ENCODE measurements around the gene TBXAS1. TPM values are rescaled to one million over a fixed set of nuclear protein-coding genes. Genes with fewer than 3 reads are reported as not detected.

Gene TBXAS1
- total and polyA plus RNA-seq, 2 of the 8 experiments (the other 6 are each of a cell fraction or from before 2014, with no cell fraction given): 0.86 to 2.1 TPM

DNA sequence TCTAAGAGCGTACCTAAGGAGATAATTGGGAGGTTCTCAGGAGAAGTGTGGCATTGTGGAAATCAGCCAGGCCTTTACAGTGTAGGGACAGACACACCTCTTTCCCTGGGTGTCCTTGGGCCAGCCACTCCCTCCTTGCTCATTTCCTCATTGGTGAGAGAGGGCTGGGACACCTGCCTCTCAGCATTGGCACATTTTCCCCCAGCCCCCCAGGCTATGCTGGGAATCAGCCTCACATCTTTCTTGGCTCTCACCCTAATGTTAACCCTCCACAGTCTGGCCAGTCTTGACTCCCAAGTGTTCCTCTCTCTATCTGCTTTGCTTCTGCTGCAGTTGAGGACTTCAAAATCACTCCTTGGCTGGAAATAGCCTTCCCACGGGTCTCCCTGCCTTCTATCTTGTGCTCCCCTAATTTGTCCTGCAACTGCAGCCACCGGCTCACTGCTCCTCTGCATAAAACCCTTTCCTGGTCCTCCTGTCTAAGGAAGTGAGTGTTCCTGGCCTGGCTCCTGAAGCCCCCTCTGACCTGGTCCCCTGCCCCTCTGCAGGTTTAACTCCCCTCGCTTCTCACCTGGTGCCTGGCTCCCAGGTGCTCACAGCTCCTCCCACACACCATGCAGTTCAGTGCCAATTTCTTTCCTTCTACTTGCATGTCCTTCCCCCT lies 15.8 kb downstream of the TBXAS1 start (continued):
- TF ChIP-seq, protein P1, sequence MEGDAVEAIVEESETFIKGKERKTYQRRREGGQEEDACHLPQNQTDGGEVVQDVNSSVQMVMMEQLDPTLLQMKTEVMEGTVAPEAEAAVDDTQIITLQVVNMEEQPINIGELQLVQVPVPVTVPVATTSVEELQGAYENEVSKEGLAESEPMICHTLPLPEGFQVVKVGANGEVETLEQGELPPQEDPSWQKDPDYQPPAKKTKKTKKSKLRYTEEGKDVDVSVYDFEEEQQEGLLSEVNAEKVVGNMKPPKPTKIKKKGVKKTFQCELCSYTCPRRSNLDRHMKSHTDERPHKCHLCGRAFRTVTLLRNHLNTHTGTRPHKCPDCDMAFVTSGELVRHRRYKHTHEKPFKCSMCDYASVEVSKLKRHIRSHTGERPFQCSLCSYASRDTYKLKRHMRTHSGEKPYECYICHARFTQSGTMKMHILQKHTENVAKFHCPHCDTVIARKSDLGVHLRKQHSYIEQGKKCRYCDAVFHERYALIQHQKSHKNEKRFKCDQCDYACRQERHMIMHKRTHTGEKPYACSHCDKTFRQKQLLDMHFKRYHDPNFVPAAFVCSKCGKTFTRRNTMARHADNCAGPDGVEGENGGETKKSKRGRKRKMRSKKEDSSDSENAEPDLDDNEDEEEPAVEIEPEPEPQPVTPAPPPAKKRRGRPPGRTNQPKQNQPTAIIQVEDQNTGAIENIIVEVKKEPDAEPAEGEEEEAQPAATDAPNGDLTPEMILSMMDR (IDR thresholded peaks at IDR 0.05; ENCODE audit: control extremely low read depth in 1 of 3, insufficient read depth in 1 of 3, low read depth in 1 of 3, low read length in 3 of 3): no peak
- TF ChIP-seq EP300 (IDR thresholded peaks at IDR 0.05; ENCODE audit: borderline replicate concordance in 1 of 2, low read depth in 2 of 2, low read length in 2 of 2): no peak
- TF ChIP-seq POU5F1 (IDR thresholded peaks at IDR 0.05; ENCODE audit: low read depth, low read length): no peak
- TF ChIP-seq, protein P2, sequence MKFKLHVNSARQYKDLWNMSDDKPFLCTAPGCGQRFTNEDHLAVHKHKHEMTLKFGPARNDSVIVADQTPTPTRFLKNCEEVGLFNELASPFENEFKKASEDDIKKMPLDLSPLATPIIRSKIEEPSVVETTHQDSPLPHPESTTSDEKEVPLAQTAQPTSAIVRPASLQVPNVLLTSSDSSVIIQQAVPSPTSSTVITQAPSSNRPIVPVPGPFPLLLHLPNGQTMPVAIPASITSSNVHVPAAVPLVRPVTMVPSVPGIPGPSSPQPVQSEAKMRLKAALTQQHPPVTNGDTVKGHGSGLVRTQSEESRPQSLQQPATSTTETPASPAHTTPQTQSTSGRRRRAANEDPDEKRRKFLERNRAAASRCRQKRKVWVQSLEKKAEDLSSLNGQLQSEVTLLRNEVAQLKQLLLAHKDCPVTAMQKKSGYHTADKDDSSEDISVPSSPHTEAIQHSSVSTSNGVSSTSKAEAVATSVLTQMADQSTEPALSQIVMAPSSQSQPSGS (IDR thresholded peaks at IDR 0.05; ENCODE audit: low read length): no peak
- TF ChIP-seq CHD2 (IDR thresholded peaks at IDR 0.05; ENCODE audit: low read length): no peak

Data from H1 (cell line).